Stromal cell of bone marrow (primary cell): ENCODE results near the gene XXYLT1.
A peak's percentile ranks its signal among the peaks of the same experiment; 100 is the strongest.

Experiments used
- DNase-seq: peaks from one replicate; pipeline ENCODE4 v3.0.0-alpha.2; 2012; ENCODE audit warnings: low read depth

Gene XXYLT1

DNA sequence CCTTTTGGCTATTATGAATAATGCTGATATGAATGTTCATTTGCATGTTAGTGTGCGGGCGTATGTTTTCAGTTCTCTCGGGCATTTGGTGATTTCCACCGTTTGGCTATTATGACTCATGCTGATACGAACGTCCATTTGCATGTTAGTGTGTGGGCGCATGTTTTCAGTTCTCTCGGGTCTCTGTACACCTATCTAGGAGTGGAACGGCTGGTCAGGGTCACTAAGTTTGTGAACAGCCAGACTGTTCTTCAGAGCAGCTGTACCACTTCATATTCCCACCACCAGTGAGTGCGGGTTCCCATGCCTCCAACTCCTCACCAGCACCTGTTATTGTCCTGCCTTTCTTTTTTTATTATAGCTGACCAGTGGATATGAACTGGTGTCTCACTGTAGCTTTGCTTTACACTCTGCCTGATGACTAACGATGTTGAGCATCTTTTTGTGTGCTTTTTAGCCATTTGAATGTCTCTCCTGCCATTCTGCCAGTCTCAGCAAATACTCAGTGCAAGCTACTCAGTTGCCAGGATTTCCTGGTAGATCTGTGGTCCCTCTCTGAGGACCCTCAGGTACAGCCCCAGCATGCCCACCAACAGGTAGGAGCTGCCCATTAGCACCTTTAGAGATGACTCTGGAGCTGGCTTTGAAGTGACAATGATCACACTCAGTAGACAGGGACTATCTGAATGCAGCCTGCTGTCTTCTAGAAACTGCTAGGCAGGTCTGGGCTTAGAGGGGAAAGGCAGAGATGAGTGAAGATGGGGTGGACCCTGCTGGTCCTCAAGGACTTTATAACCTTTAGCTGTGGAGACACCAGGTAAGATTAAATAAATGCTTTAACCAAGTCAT, 141.1 kb downstream of the XXYLT1 start:
- DNase-seq, result no peak

- no peak for DNase-seq
Measured at GRCh38 chr3:195129072-195129643, 141.8 kb downstream of the XXYLT1 start.

DNA sequence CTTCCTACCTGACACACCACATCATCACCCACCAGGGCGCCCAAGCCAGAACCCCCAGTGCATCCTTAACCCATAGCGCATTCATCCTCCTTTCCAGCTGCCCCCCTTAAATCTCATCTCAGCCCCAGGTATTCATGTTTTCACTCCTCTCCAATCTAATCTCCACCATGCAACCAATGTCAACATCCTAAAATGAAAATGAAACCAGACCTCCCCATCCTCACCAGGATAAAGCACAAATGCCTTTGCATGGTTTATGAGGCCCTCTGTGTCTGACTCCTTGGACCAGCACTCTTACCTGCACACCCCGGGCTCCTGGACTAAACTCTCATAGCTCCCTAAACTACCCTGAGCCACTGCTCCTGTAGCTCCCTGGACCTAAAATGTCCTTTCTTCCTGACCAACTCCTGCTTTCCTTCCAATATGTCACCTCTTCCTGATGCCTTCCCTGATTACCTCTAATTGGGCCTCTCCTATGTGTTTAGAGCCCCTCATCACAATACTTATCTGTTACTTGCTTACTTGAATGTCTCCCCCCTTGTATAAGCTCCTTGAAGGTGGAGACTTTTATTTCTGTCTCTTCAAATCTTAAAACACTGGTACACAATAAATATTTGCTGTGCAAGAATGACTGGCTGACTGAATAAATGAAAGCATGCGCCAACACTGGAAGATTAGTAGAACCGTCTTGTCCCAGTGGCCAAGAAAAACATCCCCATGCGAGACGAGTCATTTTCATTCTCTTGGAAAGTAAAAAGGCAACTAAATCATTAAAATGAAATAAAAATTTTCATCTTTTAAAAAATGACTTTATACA, 142.5 kb downstream of the XXYLT1 start:
- DNase-seq, result peak; percentile 65

GRCh38 chr3:195126056-195126605, 144.8 kb downstream of the XXYLT1 start:
- no peak for DNase-seq

DNA sequence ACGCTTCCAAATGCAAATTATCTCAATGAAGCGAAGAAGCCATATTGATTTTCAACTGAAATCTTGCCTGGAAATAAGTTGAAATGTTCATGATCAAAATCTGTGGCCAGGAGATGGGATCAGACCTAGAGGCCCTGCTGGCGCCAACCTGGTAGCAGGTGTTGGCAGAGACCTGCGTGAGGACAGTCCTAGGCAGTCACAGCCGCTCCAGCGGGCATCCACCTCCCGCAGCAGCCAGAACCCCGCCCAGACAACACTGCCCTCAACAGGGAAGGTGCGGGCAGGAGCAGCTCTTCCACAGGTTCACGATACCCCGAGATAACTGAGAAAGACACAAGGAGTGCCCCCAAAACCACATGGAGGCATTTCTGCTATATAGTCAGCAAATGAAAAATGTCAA, 145.3 kb downstream of the XXYLT1 start:
- no peak for DNase-seq

- DNase-seq, result no peak
Measured at GRCh38 chr3:195124378-195124992, 146.5 kb downstream of the XXYLT1 start.

DNA sequence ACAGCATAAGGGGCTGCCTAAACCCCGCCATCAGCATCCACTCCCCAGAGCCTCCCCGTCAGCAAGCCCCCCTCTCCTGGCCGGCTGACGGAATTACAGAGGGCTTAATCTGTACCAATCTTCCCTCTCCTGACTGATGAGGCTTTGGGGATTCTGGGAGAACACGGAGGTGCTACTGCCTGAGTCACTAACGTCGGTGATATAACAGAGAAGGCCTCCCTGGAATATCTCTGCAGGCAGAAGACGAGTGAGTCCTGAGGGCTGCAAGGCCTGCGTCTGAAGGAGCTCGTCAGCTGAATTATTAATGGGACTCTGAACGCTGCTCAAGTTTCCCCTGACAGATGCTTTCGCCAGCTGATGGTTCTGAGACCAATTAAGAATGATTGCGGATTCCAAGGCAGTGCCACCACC, 147.7 kb downstream of the XXYLT1 start:
- no peak for DNase-seq

GRCh38 chr3:195122261-195122660, 148.7 kb downstream of the XXYLT1 start:
- DNase-seq, result no peak

GRCh38 chr3:195120267-195120601, 150.7 kb downstream of the XXYLT1 start:
- DNase-seq, result no peak

- DNase-seq, result peak; percentile 25
Measured at GRCh38 chr3:195119461-195120266, 151.3 kb downstream of the XXYLT1 start.

GRCh38 chr3:195118671-195119070, 152.3 kb downstream of the XXYLT1 start:
- no peak for DNase-seq

DNA sequence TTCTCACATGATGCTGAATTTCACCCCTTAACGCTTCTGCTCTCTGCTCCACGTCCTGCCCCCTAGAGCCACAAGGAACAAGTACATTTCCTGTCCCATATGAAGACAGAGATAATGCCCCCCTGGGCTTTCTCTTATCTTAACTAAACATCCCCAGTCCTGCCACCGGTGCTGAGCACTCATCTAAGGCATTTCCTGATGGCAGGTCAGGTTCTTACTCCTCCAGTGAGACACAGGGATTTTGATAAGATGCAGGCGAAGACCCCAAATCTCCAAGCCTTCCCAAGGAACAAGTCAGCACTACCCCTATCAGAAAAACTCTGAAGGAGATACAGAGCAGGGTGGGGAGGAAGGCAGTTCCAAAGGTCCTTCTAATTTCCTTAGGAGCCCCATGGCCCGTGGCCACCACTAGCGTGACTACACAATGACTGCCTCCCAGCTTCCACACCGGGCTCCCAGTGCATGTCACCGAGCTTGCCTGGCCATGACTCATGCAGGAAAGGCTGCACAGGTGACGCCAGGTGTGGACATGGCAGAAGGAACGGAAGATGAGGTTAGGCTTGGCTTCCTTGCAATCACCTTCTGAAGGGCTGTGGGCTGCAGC, 152.9 kb downstream of the XXYLT1 start:
- no peak for DNase-seq

GRCh38 chr3:195116407-195117185, 154.4 kb downstream of the XXYLT1 start:
- DNase-seq, result no peak

DNA sequence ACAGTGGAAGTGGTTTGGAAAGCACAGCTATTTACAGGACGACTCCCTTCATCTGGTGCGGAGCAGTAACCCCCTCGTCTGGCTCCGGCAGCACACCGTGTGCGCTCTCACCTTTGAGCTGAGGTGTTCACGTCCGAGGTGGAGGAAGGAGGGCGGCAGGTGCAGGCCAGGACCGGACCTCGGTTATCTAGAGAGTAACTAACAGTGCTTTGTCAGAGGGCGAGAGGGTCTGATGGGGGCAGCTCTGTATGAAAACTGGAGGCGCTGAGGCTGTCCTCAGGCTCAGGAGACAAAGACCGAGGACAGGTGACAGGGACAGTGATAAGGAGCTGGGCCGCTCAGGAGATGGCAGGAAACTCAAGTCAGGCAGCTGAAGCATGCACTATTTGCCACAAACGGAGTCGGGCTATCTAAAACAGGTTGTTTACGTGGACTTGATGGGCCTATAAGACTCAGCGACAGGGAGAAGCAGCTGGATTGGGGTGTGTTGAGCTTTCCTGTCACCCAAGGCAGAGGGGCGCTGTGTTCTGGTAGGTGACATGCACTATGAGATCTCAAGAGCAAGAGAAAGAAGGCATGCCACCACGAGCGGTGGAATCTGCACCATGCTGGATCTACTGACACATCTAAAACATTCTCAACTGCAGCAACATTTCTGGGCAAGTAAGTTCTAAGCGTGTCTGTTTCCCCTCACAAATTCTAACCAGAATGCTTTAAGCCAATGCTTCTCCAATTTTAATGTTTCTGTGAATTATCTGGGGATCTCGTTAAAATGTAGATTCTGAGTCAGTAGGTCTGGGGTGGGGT, 155.2 kb downstream of the XXYLT1 start:
- DNase-seq, result no peak

DNA sequence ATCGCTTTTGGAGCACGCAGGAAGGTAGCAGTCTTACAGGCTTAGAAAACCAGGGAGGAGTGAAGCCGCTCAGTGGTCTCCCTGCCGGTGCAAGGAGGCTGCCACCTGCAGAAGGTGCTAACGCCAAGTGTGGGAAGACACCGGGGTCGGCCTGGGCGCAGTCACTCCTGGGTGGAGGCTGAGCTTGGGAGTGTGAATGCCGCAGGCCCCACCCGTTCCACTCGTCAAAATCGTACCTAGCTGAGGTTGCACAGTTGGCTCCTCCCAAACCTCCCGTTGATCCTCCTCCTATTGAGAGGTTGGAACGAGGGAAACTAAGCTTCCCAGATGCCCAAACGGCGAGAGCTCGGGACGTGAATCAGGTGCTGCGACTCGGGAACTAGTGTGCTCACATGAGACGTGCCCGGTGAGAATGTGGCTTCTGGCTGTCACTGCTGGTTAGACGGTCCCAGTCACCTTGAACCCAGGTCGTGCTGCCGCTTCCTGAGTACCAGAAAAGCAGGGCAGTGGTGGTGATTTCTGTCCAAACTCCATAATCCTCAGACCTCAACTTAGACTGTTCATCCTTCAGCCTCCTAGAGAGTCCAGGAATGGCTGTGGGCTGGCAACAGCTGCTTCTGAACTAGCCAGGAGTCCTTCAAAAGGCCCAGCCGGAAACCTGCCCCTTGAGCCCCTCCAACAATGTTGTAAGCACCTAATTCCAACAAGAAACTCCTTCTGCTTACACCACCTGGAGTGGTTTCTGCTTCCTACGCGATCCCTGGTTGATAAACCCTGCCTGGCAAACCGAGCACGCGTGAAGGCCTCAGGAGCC, 156.0 kb downstream of the XXYLT1 start:
- no peak for DNase-seq

DNA sequence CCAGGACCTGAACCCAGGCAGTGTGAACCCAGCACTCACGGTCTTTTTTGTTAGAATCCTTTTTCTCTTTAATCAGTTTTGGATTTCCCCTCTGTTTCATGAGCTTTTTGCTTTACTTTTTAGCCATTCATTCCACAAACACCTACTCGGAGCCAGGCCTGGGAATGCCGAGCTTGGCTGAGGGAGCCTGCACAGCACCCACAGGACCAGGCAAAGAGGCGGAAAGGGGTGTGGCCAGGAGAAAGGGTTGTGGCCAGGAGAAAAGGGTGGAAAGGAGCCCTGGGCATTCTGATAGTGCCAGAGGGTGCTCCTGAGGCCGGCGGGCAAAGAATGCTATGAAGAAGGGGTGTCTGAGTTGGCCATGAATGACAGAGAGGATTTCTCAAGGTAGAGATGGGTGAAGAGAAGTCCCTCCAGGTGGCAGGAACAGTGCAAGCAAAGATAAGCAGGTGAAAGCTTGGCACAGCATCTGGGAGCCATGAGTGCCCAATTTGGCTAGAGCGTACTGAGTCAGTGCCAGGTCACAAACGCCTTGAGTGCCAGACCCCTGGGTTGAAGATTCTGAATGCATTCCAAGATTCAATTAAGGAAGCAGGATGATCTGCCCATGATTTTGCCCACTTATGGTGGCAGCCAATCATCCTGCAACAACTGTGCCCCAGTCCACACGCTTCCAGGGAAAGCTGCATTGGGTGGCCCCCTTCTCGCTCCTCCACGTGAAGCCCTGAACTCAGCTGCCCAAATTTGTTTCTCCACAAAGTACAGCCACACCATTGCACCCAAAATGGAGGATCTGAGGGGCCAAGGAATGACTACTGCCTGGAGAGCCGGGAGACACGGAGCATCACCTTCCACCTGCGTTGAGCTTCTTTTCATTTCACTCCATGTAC, 157.2 kb downstream of the XXYLT1 start:
- no peak for DNase-seq

DNA sequence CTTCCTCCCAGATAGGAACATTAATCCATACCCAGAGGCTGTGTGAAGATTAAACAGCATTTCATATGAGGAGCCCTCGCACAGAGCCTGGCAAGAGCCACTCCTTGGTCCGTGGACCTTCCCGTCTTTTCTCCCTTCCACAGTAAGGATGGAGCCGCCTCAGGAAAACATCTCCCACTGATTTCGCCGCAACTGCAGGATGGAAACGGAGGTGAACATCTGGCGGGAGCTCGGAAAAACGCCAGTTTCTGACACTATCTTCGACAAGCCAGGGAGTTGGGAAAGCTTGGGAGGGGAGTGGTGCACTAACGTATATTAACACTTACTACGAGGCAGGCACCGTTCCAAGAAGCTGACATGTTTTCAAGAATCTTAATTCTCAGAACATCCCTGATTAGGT, 157.9 kb downstream of the XXYLT1 start:
- DNase-seq, result no peak
